HCT116 (cell line): ENCODE data around the gene XYLT1.

Experiments
- EZH2 ChIP-seq: fragments of 200-600 bp; sonication (generic); IDR thresholded peaks from 2 replicates; pipeline ENCODE4 v1.6.1; 2017; ENCODE audit warnings: antibody characterized with exemption, mixed run types
- POLR2A ChIP-seq: IDR thresholded peaks from 2 replicates; pipeline ENCODE4 v1.7.0; 2011; ENCODE audit warnings: borderline replicate concordance; ENCODE audit not compliant: insufficient read depth, insufficient read length; ENCODE audit errors: extremely low read depth
- POLR2AphosphoS5 ChIP-seq: IDR thresholded peaks from 2 replicates; pipeline ENCODE4 v1.6.1; 2011; ENCODE audit warnings: mild to moderate bottlenecking, low read depth, low read length, moderate library complexity
- SIN3A ChIP-seq: IDR thresholded peaks from 2 replicates; pipeline ENCODE4 v1.6.1; 2012; ENCODE audit warnings: low read depth
- SRF ChIP-seq: IDR thresholded peaks from 2 replicates; pipeline ENCODE4 v1.6.1; 2012; ENCODE audit warnings: low read depth
- TF ChIP-seq, protein P1 (sequence below), 3 experiments: fragments of 200-600 bp in 1 of 3; sonication (generic) in 1 of 3; IDR thresholded peaks in 2 of 3; conservative IDR thresholded peaks in 1 of 3; 2 replicates each; pipeline ENCODE4 v1.5.1; 2012 to 2017; ENCODE audit warnings: low read depth in 2 of 3, low read length in 2 of 3, antibody characterized with exemption in 1 of 3, borderline replicate concordance in 1 of 3, control low read depth in 1 of 3, mild to moderate bottlenecking in 1 of 3, mixed read lengths in 1 of 3, mixed run types in 1 of 3, moderate library complexity in 1 of 3; ENCODE audit not compliant: insufficient read depth in 1 of 3

GRCh38 chr16:17076818-17077498, 393.8 kb downstream of the XYLT1 start:
- TF ChIP-seq, protein P1, sequence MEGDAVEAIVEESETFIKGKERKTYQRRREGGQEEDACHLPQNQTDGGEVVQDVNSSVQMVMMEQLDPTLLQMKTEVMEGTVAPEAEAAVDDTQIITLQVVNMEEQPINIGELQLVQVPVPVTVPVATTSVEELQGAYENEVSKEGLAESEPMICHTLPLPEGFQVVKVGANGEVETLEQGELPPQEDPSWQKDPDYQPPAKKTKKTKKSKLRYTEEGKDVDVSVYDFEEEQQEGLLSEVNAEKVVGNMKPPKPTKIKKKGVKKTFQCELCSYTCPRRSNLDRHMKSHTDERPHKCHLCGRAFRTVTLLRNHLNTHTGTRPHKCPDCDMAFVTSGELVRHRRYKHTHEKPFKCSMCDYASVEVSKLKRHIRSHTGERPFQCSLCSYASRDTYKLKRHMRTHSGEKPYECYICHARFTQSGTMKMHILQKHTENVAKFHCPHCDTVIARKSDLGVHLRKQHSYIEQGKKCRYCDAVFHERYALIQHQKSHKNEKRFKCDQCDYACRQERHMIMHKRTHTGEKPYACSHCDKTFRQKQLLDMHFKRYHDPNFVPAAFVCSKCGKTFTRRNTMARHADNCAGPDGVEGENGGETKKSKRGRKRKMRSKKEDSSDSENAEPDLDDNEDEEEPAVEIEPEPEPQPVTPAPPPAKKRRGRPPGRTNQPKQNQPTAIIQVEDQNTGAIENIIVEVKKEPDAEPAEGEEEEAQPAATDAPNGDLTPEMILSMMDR (IDR thresholded peaks at IDR 0.05 in 2 of 3, conservative IDR thresholded peaks at IDR 0.05 in 1 of 3; ENCODE audit: borderline replicate concordance in 1 of 3, insufficient read depth in 1 of 3, low read depth in 2 of 3, low read length in 2 of 3), result no peak
- TF ChIP-seq SIN3A (no peak), POLR2A (no peak), POLR2AphosphoS5 (no peak), SRF (no peak), EZH2 (no peak)
